Gastrocnemius medialis (tissue), 4 donors: ENCODE measurements around the gene TNFRSF1B. TPM values are rescaled to one million over a fixed set of nuclear protein-coding genes. Genes with fewer than 3 reads are reported as not detected.

Experiments used
- ATAC-seq, 2 donors: fragments of 150-250 bp; one replicate each; pipeline ENCODE4 v1.9.1; 2016
- DNase-seq, 2 donors: peaks; one replicate each; pipeline ENCODE4 v3.0.0-alpha.2; 2019
- H3K27ac ChIP-seq, 4 donors: fragments of 200-600 bp; sonication (generic); 1 replicate in 1 of 4; 2 replicates in 3 of 4; pipeline ENCODE4 v1.5.1; 2016 to 2018; ENCODE audit warnings: mild to moderate bottlenecking in 2 of 4, moderate library complexity in 1 of 4
- H3K27me3 ChIP-seq, 3 donors: fragments of 200-600 bp; sonication (generic) in 2 of 3; 1 replicate in 1 of 3; 2 replicates in 2 of 3; pipeline versions ENCODE4 v1.5.1 to v1.6.0; 2016 to 2019; ENCODE audit warnings: mild to moderate bottlenecking in 1 of 3, moderate library complexity in 1 of 3
- H3K36me3 ChIP-seq, 2 donors: fragments of 200-600 bp; sonication (generic) in 1 of 2; one replicate each; pipeline ENCODE4 v1.5.1; 2017 to 2018
- H3K4me1 ChIP-seq, 2 donors: fragments of 200-600 bp; sonication (generic) in 1 of 2; one replicate each; pipeline ENCODE4 v1.5.1; 2016 to 2017; ENCODE audit warnings: mild to moderate bottlenecking in 2 of 2
- H3K4me3 ChIP-seq, 4 donors: fragments of 200-600 bp; sonication (generic) in 3 of 4; 1 replicate in 1 of 4; 2 replicates in 3 of 4; pipeline ENCODE4 v1.5.1; 2016 to 2019; ENCODE audit warnings: mild to moderate bottlenecking in 2 of 4
- H3K9me3 ChIP-seq, 3 donors: fragments of 200-600 bp; sonication (generic) in 2 of 3; 1 replicate in 1 of 3; 2 replicates in 2 of 3; pipeline ENCODE4 v1.5.1; 2016 to 2019
- POLR2A ChIP-seq, 2 donors: fragments of 450-650 bp; IDR thresholded peaks; one replicate each; pipeline ENCODE4 v1.6.1; 2017; ENCODE audit warnings: antibody characterized with exemption in 2 of 2, mild to moderate bottlenecking in 2 of 2, moderate library complexity in 2 of 2
- in situ Hi-C, 4 donors: fragments of 200-750 bp; cut with MboI; loops; one replicate each; pipeline versions ENCODE4 v1.15.0 to v1.8.0; 2017; ENCODE audit warnings: low sequenced_read_pairs in 4 of 4
- intact Hi-C: fragments of 100-400 bp; cut with DNase I; formaldehyde crosslinking; loops from one replicate; pipeline ENCODE4 v1.15.1; 2023; ENCODE audit warnings: low total_unique reads
- total RNA-seq, 4 donors: library from RNA; depleted of rRNA; stranded (reverse); fragments of >200 nt; gene quantifications; one replicate each; pipeline versions ENCODE4 v1.1.0 to v1.2.3, GENCODE V29; 2016
- TF ChIP-seq, protein P1 (sequence below), 5 experiments: fragments of 450-650 bp in 3 of 5; fragments of 200-600 bp in 2 of 5; sonication (generic) in 2 of 5; IDR thresholded peaks in 4 of 5; conservative IDR thresholded peaks in 1 of 5; 1 replicate in 4 of 5; 2 replicates in 1 of 5; pipeline ENCODE4 v1.5.1; 2016 to 2019; ENCODE audit warnings: antibody characterized with exemption in 5 of 5, mild to moderate bottlenecking in 3 of 5, moderate library complexity in 3 of 5

TNFRSF1B gene
- total RNA-seq, 4 donors from 2014 or later = 14.0 to 29.5 (median 18.8) TPM

DNA sequence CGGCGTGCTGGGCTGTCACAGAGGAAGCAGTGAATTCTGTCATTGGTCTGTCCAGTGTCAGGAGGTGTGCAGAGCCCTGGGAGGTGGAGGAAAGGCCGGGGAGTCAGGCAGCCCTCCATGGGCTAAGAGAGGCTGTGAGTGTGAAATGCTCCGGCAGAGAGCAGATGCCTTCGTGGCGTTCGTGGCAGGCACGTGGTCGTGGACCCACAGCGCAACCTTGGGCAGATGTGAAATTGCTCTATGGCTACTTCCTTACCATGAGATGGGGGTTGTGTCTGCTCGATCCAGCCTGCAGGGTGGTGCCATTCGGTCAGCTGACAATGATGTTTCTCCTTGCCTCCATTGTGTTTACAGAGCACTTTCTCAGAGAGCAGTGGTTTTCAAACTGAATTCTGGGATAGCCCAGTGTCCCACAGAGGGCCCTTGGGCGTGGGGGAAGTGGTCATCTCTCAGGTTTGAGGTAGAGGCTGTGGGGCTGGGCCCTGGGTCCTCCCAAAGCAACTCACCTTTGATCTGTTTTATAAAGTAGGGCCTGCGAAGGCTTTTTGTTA is 27.9 kb downstream of the TNFRSF1B start:
- no peak overlapping the region for H3K4me3 ChIP-seq
- intact Hi-C loops = no loop called here
- peaks cover 0 to 21% of the 10 kb centered on the region in 2 donors for H3K36me3 ChIP-seq
- no peaks in the 10 kb centered on the region for H3K27me3 ChIP-seq
- in situ Hi-C loops = no loop called here
- H3K4me1 ChIP-seq = no peaks in the 10 kb centered on the region
- no peak overlapping the region for H3K27ac ChIP-seq
- no peak for TF ChIP-seq POLR2A (IDR thresholded peaks at IDR 0.05)
- TF ChIP-seq, protein P1, sequence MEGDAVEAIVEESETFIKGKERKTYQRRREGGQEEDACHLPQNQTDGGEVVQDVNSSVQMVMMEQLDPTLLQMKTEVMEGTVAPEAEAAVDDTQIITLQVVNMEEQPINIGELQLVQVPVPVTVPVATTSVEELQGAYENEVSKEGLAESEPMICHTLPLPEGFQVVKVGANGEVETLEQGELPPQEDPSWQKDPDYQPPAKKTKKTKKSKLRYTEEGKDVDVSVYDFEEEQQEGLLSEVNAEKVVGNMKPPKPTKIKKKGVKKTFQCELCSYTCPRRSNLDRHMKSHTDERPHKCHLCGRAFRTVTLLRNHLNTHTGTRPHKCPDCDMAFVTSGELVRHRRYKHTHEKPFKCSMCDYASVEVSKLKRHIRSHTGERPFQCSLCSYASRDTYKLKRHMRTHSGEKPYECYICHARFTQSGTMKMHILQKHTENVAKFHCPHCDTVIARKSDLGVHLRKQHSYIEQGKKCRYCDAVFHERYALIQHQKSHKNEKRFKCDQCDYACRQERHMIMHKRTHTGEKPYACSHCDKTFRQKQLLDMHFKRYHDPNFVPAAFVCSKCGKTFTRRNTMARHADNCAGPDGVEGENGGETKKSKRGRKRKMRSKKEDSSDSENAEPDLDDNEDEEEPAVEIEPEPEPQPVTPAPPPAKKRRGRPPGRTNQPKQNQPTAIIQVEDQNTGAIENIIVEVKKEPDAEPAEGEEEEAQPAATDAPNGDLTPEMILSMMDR (IDR thresholded peaks at IDR 0.05 in 4 of 5, conservative IDR thresholded peaks at IDR 0.05 in 1 of 5) = no peak
- H3K9me3 ChIP-seq = no peaks in the 10 kb centered on the region
- no peak for DNase-seq
- no peak for ATAC-seq

DNA sequence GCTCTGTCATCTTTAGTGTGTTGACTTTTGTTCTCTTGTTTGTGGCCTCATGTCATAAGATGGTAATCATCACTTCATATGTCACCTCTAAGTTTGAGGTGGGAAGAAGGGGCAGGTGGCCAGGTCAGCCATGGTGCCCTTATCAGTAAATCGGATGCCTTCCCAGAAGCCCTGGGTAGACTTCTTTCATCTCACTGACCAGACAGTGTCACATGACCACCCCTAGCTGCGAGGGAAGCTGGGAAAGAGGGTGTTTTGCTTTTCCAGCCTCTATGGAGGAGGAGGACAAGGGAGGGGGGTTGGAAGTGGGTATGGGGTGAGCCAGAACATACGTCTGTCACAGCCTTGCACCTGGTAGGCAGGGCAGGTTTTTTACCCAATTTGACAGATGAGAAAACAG is 28.6 kb downstream of the TNFRSF1B start:
- Histone ChIP-seq H3K4me3 (no peak overlapping the region), H3K36me3 (peaks cover 0 to 21% of the 10 kb centered on the region in 2 donors), H3K4me1 (no peaks in the 10 kb centered on the region), H3K27me3 (no peaks in the 10 kb centered on the region), H3K27ac (peak overlapping the region in 1 of 4 donors; percentile 5), H3K9me3 (no peaks in the 10 kb centered on the region)
- ATAC-seq = no peak
- in situ Hi-C loops (no loop called here), intact Hi-C loops (no loop called here)
- no peak for DNase-seq
- no peak for TF ChIP-seq POLR2A (IDR thresholded peaks at IDR 0.05)
- TF ChIP-seq, protein P1 (IDR thresholded peaks at IDR 0.05 in 4 of 5, conservative IDR thresholded peaks at IDR 0.05 in 1 of 5) = no peak

DNA sequence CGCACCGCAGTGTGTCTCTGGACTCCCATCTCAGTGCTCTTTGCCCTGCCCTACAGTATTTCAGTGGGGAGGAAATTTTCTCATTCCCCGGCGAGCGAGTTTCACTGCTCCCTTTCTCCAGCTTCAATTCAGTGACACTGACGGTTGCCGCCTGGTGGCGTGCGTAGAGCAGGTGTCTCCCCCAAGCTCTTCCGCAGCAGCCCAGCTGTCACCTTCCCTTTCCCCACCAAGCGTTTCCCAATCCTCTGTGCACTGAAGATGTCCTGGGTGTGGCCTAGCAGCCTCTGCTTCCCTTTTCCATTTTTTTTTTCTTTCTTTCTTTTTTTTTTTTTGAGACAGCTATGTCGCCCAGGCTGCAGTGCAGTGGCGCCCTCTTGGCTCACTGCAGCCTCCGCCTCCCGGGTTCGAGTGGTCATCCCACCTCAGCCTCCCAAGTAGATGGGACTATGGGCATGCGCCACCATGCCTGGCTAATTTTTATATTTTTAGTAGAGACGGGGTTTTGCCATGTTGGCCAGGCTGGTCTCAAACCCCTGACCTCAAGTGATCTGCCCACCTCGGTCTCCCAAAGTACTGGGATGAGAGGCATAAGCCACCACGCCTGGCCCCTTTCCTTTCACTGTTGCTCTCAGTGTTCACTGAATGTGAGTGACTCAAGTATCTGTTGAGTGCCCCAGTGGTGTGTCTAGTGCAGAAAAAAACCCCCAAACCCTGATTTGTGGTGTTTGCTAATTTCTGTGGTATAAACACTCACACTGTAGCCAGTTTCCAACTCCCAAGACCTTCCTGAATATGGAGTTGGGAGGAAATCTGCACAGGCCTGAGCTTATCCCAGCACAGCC is 30.1 kb downstream of the TNFRSF1B start:
- intact Hi-C loops (no loop called here), in situ Hi-C loops (no loop called here)
- DNase-seq = peak in 1 of 2 donors; percentile 61
- no peak overlapping the region for H3K27ac ChIP-seq
- no peaks in the 10 kb centered on the region for H3K27me3 ChIP-seq
- no peaks in the 10 kb centered on the region for H3K9me3 ChIP-seq
- peak; percentile 59 to 85 for ATAC-seq
- no peak overlapping the region for H3K4me3 ChIP-seq
- H3K4me1 ChIP-seq = no peaks in the 10 kb centered on the region
- no peak for TF ChIP-seq POLR2A (IDR thresholded peaks at IDR 0.05)
- TF ChIP-seq, protein P1 (IDR thresholded peaks at IDR 0.05 in 4 of 5, conservative IDR thresholded peaks at IDR 0.05 in 1 of 5) = peak in 1 of 5 experiments; percentile 15
- peaks cover 0 to 18% of the 10 kb centered on the region in 2 donors for H3K36me3 ChIP-seq

DNA sequence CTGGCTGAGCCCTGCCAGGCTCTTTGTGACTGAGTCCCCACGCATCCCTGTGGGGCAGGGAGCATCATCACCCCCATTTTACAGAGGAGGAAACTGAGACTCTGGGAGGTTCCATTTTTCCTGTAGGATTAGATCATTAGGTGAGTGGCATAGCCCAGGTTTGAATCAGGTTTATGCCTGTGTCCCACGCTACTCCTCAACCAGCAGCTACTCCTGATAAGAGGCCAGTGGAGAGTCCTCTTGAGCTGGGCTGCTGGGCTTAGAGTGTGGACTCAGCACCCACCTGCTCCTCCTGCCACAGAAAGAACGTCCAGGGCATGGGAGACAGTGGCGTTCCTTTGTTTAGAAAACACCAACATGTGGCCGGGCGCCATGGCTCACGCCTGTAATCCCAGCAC is 30.7 kb downstream of the TNFRSF1B start:
- intact Hi-C loops (no loop called here), in situ Hi-C loops (no loop called here)
- Histone ChIP-seq H3K4me1 (no peaks in the 10 kb centered on the region), H3K27ac (no peak overlapping the region), H3K27me3 (no peaks in the 10 kb centered on the region), H3K9me3 (no peaks in the 10 kb centered on the region), H3K36me3 (peaks cover 0 to 23% of the 10 kb centered on the region in 2 donors), H3K4me3 (no peak overlapping the region)
- TF ChIP-seq, protein P1 (IDR thresholded peaks at IDR 0.05 in 4 of 5, conservative IDR thresholded peaks at IDR 0.05 in 1 of 5) = no peak
- TF ChIP-seq POLR2A (IDR thresholded peaks at IDR 0.05) = no peak
- no peak for DNase-seq
- ATAC-seq = no peak
